HCT116 (cell line): ENCODE measurements around the gene BAX. TPM values are rescaled to one million over a fixed set of nuclear protein-coding genes. Genes with fewer than 3 reads are reported as not detected.

Source experiments
- ATAC-seq: fragments of 200-7000 bp; cut with Tn5 transposase; 2 replicates; pipeline ENCODE4 v1.9.1; 2020; ENCODE audit warnings: mild to moderate bottlenecking, moderate library complexity
- BruUV-seq: library from RNA; stranded (reverse); fragments of 400-500 nt; replicated peaks from 2 replicates; lab custom pipeline; 2021; lab: Mats Ljungman, UMichigan
- CTCF ChIA-PET: fragments of 300-600 bp; sonication (Branson Sonifier 250); formaldehyde crosslinking; loops from one replicate; lab custom pipeline; 2021; ENCODE audit warnings: antibody characterized with exemption; lab: Charles Lee
- POLR2A ChIA-PET: fragments of 300-600, 350-600 bp; sonication (Branson Sonifier 250); formaldehyde crosslinking; loops from one replicate; lab custom pipeline; 2021; ENCODE audit warnings: antibody characterized with exemption; lab: Charles Lee
- RAD21 ChIA-PET, 2 experiments: fragments of 300-600 bp; sonication (Branson Sonifier 250); formaldehyde crosslinking; loops; one replicate each; lab custom pipeline; 2023; ENCODE audit warnings: low total read pairs in 2 of 2; ENCODE audit not compliant: uncharacterized antibody in 2 of 2, unreplicated experiment in 2 of 2, low non-redundant PET in 1 of 2; lab: Charles Lee
- DNase-seq: peaks from one replicate; pipeline ENCODE4 v3.0.0-alpha.2; 2010; ENCODE audit warnings: low read depth, low spot score
- H2AFZ ChIP-seq: fragments of 200-600 bp; shearing (Covaris generic), sonication (generic); 2 replicates; pipeline ENCODE4 v1.6.1; 2017; ENCODE audit warnings: low read depth, mixed run types, mixed read lengths, antibody characterized with exemption, low read length; ENCODE audit not compliant: poor library complexity, severe bottlenecking
- H3K27ac ChIP-seq: 2 replicates; pipeline ENCODE4 v1.5.1; 2012; ENCODE audit warnings: low read depth, low read length
- H3K27me3 ChIP-seq: fragments of 200-600 bp; sonication (generic); 2 replicates; pipeline ENCODE4 v1.6.1; 2016; ENCODE audit warnings: mixed run types, low read length, mixed read lengths; ENCODE audit not compliant: insufficient read depth
- H3K36me3 ChIP-seq, 2 experiments: fragments of 200-500 bp in 1 of 2; fragments of 200-600 bp in 1 of 2; sonication (Bioruptor generic) in 1 of 2; sonication (generic) in 1 of 2; 2 replicates each; pipeline versions ENCODE4 v1.5.1 to v1.6.1; 2014 to 2016; ENCODE audit warnings: low read length in 2 of 2, inconsistent platforms in 1 of 2, mixed read lengths in 1 of 2, mixed run types in 1 of 2; ENCODE audit not compliant: insufficient read depth in 2 of 2, control insufficient read depth in 1 of 2
- H3K4me1 ChIP-seq, 2 experiments: fragments of 200-600 bp in 1 of 2; sonication (generic) in 1 of 2; 2 replicates each; pipeline versions ENCODE4 v1.5.1 to v1.6.1; 2012 to 2017; ENCODE audit warnings: low read length in 2 of 2, inconsistent platforms in 1 of 2, mild to moderate bottlenecking in 1 of 2, mixed read lengths in 1 of 2, mixed run types in 1 of 2, moderate library complexity in 1 of 2; ENCODE audit not compliant: insufficient read depth in 2 of 2, control insufficient read depth in 1 of 2
- H3K4me2 ChIP-seq: fragments of 200-600 bp; sonication (generic); 2 replicates; pipeline ENCODE4 v1.6.1; 2017; ENCODE audit warnings: mixed run types, low read length, mixed read lengths
- H3K4me3 ChIP-seq, 2 experiments: fragments of 200-600 bp in 1 of 2; sonication (generic) in 1 of 2; replicated peaks in 1 of 2; 2 replicates each; pipeline ENCODE4 v1.5.1; 2011 to 2016; ENCODE audit warnings: low read length in 2 of 2, control low read depth in 1 of 2, low read depth in 1 of 2, mild to moderate bottlenecking in 1 of 2, mixed read lengths in 1 of 2, mixed run types in 1 of 2
- H3K79me2 ChIP-seq: fragments of 200-600 bp; sonication (generic); 2 replicates; pipeline ENCODE4 v1.6.1; 2017; ENCODE audit warnings: mild to moderate bottlenecking, mixed run types, low read length, moderate library complexity, mixed read lengths; ENCODE audit not compliant: insufficient read depth
- H3K9ac ChIP-seq: fragments of 200-600 bp; sonication (generic); 2 replicates; pipeline ENCODE4 v1.6.1; 2016; ENCODE audit warnings: low read length, mixed read lengths
- H3K9me2 ChIP-seq: fragments of 200-600 bp; sonication (generic), shearing (Covaris generic); 2 replicates; pipeline ENCODE4 v1.6.1; 2017; ENCODE audit warnings: mixed run types, mild to moderate bottlenecking, moderate library complexity; ENCODE audit not compliant: insufficient read depth
- H3K9me3 ChIP-seq, 2 experiments: fragments of 200-500 bp in 1 of 2; fragments of 200-600 bp in 1 of 2; sonication (Bioruptor generic) in 1 of 2; sonication (generic) in 1 of 2; 2 replicates each; pipeline ENCODE4 v1.6.1; 2014 to 2017; ENCODE audit warnings: low read length in 2 of 2, mixed read lengths in 2 of 2, inconsistent platforms in 1 of 2, low read depth in 1 of 2, mild to moderate bottlenecking in 1 of 2, mixed run types in 1 of 2, moderate library complexity in 1 of 2; ENCODE audit not compliant: control insufficient read depth in 1 of 2, insufficient read depth in 1 of 2
- H4K20me1 ChIP-seq: fragments of 200-600 bp; sonication (generic), shearing (Covaris generic); 2 replicates; pipeline ENCODE4 v1.6.1; 2017; ENCODE audit warnings: mixed run types, mild to moderate bottlenecking, moderate library complexity; ENCODE audit not compliant: insufficient read depth
- CBX3 ChIP-seq: IDR thresholded peaks from 2 replicates; pipeline ENCODE4 v1.6.1; 2012; ENCODE audit warnings: low read depth
- CTCF ChIP-seq, 3 experiments: fragments of 200-600 bp in 1 of 3; sonication (generic) in 1 of 3; IDR thresholded peaks in 2 of 3; conservative IDR thresholded peaks in 1 of 3; 2 replicates each; pipeline ENCODE4 v1.5.1; 2012 to 2017; ENCODE audit warnings: low read depth in 2 of 3, low read length in 2 of 3, antibody characterized with exemption in 1 of 3, borderline replicate concordance in 1 of 3, control low read depth in 1 of 3, mild to moderate bottlenecking in 1 of 3, mixed read lengths in 1 of 3, mixed run types in 1 of 3, moderate library complexity in 1 of 3; ENCODE audit not compliant: insufficient read depth in 1 of 3
- ELF1 ChIP-seq: IDR thresholded peaks from 2 replicates; pipeline ENCODE4 v1.6.1; 2012; ENCODE audit warnings: low read depth, borderline replicate concordance
- FOSL1 ChIP-seq: IDR thresholded peaks from 2 replicates; pipeline ENCODE4 v1.6.1; 2012; ENCODE audit warnings: low read depth
- POLR2AphosphoS5 ChIP-seq: IDR thresholded peaks from 2 replicates; pipeline ENCODE4 v1.6.1; 2011; ENCODE audit warnings: mild to moderate bottlenecking, low read depth, low read length, moderate library complexity
- RAD21 ChIP-seq: IDR thresholded peaks from 2 replicates; pipeline ENCODE4 v1.6.1; 2012; ENCODE audit warnings: low read depth, mild to moderate bottlenecking
- SRF ChIP-seq: IDR thresholded peaks from 2 replicates; pipeline ENCODE4 v1.6.1; 2012; ENCODE audit warnings: low read depth
- TCF7L2 ChIP-seq: IDR thresholded peaks from 2 replicates; pipeline ENCODE4 v1.7.0; 2011; ENCODE audit warnings: borderline replicate concordance, inconsistent platforms; ENCODE audit not compliant: insufficient read depth, insufficient read length; ENCODE audit errors: extremely low read depth
- ZFX ChIP-seq: fragments of 450-650 bp; IDR thresholded peaks from 2 replicates; pipeline ENCODE4 v1.6.1; 2017
- ZNF274 ChIP-seq: fragments of 200-500 bp; sonication (Bioruptor generic); IDR thresholded peaks from 2 replicates; pipeline ENCODE4 v1.6.1; 2014; ENCODE audit warnings: mild to moderate bottlenecking, low read depth, low read length, inconsistent platforms
- intact Hi-C: fragments of 100-400 bp; cut with micrococcal nuclease; formaldehyde crosslinking; loops from 2 replicates; pipeline ENCODE4 v1.10.0; 2022
- total RNA-seq: library from RNA; stranded (reverse); gene quantifications from one replicate; pipeline ENCODE4 v1.2.1, GENCODE V29; 2021; ENCODE audit not compliant: unreplicated experiment

The BAX gene
- total RNA-seq, 1 experiment from 2014 or later = 96.4 TPM

GRCh38 chr19:48953141-48953540 is 1.5 kb upstream of the BAX start:
- Histone ChIP-seq H3K27ac (no peak overlapping the region), H3K9me3 (no peaks in the 10 kb centered on the region), H3K9me2 (no peaks in the 10 kb centered on the region), H3K36me3 (peaks cover 0 to 4% of the 10 kb centered on the region in 2 experiments; a peak in 1 of 4 replicates), H3K4me2 (no peak overlapping the region), H3K4me1 (peaks cover 5 to 19% of the 10 kb centered on the region in 2 experiments; a peak in 3 of 4 replicates), H3K9ac (no peak overlapping the region), H3K4me3 (no peak overlapping the region), H4K20me1 (no peaks in the 10 kb centered on the region), H3K27me3 (no peaks in the 10 kb centered on the region), H3K79me2 (peaks cover 16% of the 10 kb centered on the region), H2AFZ (no peak overlapping the region)
- TF ChIP-seq SRF = no peak
- TF ChIP-seq ZFX = no peak
- TF ChIP-seq CBX3 = no peak
- TF ChIP-seq POLR2AphosphoS5 = no peak
- TF ChIP-seq FOSL1 = no peak
- TF ChIP-seq ELF1 = no peak
- no peak for TF ChIP-seq TCF7L2
- no peak for TF ChIP-seq RAD21
- no peak for TF ChIP-seq ZNF274
- no peak for TF ChIP-seq CTCF (IDR thresholded peaks at IDR 0.05 in 2 of 3, conservative IDR thresholded peaks at IDR 0.05 in 1 of 3; ENCODE audit: borderline replicate concordance in 1 of 3, insufficient read depth in 1 of 3, low read depth in 2 of 3, low read length in 2 of 3)
- ATAC-seq (no peak), DNase-seq (no peak)
- ChIA-PET RAD21 (no interaction called here), CTCF (no interaction called here), POLR2A (interaction anchor here (1.0 kb wide), 1 partner anchor 20 kb away, joined by 5 read pairs; the partner anchor contains the start of gene DHDH)
- no TSS peak for BruUV-seq
- intact Hi-C loops = no loop called here
